Astrocyte of the cerebellum (primary cell): ENCODE measurements around the gene ATG13.

Experiments used
- DNase-seq: peaks from one replicate; pipeline ENCODE4 v3.0.0-alpha.2; 2011; ENCODE audit warnings: low read depth
- H3K4me3 ChIP-seq: 2 replicates; pipeline ENCODE4 v1.5.1; 2011; ENCODE audit warnings: mild to moderate bottlenecking, low read depth, low read length, moderate library complexity
- CTCF ChIP-seq: IDR thresholded peaks from 2 replicates; pipeline ENCODE4 v1.5.1; 2012; ENCODE audit warnings: low read length, low read depth, moderate library complexity, mild to moderate bottlenecking; ENCODE audit errors: missing control alignments
- in situ Hi-C: cut with HindIII; loops from 2 replicates; pipeline ENCODE4 v1.10.0; 2017; ENCODE audit warnings: low sequenced_read_pairs

The ATG13 gene

GRCh38 chr11:46719543-46720218, 102.3 kb downstream of the ATG13 start:
- no peak overlapping the region for H3K4me3 ChIP-seq
- DNase-seq, result no peak
- no peak for TF ChIP-seq CTCF
- in situ Hi-C loops, result no loop called here

- H3K4me3 ChIP-seq, result no peak overlapping the region
- no peak for DNase-seq
- no peak for TF ChIP-seq CTCF
- in situ Hi-C loops, result no loop called here
Measured at GRCh38 chr11:46721286-46721685, 103.9 kb downstream of the ATG13 start.

GRCh38 chr11:46722566-46723358, 105.4 kb downstream of the ATG13 start:
- in situ Hi-C loops, result no loop called here
- no peak for TF ChIP-seq CTCF

GRCh38 chr11:46723359-46723680, 106.0 kb downstream of the ATG13 start:
- no peak overlapping the region for H3K4me3 ChIP-seq
- TF ChIP-seq CTCF, result no peak
- in situ Hi-C loops, result no loop called here
- DNase-seq, result no peak

More at GRCh38 chr11:46722566-46723358, 105.4 kb downstream of the ATG13 start:
- DNase-seq, result no peak
- no peak overlapping the region for H3K4me3 ChIP-seq

DNA sequence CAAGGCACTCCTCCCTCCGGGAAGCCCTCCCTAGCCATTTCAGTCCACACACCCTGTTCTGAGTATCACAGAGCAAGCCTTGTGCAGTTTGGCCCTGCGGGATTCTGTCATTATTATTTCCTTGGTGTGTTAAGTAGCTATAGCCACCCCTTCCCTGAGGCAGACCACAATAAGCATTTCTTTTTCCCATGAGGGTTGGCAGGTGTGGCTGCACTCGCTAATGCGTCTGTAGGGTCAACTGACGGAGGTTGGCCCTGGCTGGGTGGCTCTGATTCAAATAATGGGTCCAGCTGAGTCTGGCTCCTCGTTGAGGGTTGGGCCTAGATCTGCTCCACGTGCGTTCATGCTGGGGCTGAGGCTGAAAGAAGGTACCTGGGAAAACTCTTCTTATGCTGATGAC, 106.7 kb downstream of the ATG13 start:
- H3K4me3 ChIP-seq, result no peak overlapping the region
- DNase-seq, result no peak
- TF ChIP-seq CTCF, result no peak
- in situ Hi-C loops, result no loop called here
